Medulla oblongata (tissue), 1 donor: ENCODE results near the gene MROH7.

Experiments
- DNase-seq: peaks from one replicate; pipeline ENCODE4 v3.0.0-alpha.2; 2015; ENCODE audit errors: extremely low spot score

Gene MROH7

DNA sequence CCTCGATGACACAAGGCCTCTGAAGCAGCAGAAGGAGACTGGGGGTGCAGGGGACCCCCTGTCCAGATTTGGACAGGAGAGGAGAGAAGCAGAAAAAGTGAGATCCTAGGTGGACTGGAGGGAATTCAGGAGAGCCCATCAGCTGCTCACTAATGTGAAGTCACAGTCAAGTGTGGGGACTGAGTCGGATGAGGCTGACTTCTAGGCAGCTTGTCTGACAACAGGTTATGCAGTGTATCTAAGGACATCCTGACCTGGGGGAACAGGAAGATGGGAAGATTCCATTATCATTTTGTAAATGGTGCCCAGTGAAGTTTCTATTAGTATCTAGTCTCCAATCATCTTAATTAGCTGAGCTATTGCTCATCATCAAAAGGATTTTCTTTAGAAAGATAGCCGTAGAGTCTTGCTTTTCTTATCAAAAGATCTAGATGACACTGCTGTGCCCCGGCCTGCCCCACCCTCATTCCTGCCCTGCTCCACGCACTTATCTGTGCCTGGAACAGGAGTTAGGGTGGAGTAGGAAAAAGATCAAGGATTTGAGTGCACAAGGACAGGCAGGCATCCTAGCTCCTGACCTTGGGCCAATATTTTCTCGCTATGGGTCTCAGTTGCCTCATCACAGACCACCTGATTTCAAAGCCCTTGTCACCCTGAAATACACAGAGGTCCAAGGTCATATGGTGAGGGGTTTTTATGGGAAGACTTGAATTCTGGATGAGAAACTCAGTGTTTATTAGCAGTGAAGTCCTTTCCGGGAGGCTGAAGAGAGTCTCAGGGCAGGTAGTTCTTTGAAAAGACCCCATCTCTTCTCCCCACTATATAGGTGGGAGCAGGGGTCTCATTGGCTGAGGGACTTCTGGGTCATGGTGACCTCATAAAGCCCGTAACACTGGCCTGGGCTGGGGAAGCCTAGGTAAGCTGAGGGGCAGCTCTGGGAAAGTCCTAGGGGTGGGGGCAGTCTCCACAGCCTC is at the start of gene MROH7:
Gene MROH7, plus strand, starts transcription at position 924 of the 974 bp plus-strand sequence. CDS start 11,141 bp downstream, outside the sequence.
- no peak for DNase-seq

DNA sequence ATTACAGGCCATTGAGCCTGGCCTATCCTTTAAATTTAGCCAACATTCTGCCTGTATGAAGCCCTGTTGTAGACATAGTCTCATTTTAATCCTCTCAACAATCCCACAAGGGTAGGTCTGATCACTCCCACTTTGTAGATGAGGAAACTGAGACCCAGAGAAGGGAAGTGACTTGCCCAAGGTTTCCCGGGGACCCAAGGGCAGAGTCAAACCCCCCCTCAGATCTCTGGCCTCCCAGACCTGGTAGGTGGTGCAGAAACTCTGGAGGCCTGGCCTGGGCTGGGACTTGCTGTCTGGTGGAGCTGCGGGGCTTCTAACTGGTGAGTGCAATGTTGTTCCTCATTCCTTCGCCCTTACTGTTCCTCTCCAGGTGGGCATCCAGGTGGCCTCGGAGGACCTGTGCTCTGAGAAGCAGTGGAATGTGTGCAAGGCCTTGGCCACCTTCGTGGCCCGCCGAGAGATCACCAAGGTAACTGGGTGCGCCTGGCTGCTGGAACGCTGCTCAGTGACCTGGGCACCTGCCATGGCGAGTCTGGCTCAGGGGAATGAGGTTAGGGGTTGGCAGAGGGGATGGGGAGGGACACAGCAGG is 47.9 kb upstream of the MROH7 start:
- DNase-seq, result no peak

DNA sequence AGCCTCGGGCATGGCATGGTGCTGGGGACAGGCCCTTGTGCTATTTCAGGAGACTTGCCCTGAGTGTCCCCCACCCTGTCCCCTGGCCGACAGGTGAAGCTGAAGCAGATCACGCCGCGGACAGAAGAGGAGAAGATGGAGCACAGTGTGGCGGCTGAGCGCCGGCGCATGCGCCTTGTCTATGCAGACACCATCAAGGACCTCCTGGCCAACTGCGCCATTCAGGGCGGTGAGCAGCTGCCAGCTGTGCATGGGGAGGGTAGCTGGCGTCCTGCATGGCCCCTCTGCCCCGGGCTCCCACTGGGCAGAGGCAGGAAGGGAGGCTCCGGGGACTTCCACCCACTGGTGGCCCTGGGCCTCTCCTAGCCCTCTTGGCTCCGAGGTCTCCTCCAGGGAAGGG is 47.1 kb upstream of the MROH7 start:
- DNase-seq, result no peak

DNA sequence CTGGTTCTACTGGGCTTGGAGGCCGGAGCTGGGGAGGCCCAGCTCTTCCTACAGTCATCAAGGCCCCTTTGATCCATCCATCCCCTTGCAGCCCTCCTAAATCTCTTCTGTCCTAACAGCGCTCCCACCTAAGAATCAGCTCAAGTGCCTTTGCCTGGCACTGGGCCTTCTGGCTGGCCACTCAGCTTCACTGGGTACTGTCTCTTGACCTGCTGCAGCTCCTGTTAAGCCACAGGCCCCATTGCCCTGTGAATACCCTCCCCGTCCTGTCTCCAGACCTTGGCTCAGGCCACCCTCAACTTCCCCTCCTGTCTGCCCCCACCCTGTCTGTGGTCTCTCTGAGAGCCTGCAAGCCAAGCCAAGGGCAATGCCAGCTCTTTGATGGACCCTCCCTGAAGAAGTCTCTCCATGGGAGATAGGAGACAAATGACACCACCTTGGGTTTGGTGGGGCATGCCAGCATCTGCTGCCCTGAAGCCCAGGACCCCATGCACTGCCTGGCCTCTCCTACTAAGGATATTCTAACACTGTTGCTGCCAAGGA is 45.6 kb upstream of the MROH7 start:
- DNase-seq, result no peak

DNA sequence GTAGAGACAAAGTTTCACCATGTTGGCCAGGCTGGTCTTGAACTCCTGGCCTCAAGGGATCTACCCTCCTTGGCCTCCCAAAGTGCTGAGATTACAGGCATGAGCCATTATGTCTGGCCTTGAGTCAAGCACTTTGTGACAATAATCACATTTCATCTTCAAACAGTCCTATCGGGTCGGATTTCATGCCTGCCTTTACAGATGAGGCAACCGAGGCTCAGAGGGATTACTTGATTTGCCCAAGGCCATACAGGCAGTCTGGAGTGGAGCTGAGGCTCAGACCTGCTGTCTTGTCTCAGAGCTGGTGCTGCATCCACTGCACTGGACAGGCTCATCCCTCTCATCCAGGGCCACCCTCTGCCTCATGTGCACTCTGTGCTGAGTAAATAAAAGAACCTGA is 44.8 kb upstream of the MROH7 start:
- no peak for DNase-seq

DNA sequence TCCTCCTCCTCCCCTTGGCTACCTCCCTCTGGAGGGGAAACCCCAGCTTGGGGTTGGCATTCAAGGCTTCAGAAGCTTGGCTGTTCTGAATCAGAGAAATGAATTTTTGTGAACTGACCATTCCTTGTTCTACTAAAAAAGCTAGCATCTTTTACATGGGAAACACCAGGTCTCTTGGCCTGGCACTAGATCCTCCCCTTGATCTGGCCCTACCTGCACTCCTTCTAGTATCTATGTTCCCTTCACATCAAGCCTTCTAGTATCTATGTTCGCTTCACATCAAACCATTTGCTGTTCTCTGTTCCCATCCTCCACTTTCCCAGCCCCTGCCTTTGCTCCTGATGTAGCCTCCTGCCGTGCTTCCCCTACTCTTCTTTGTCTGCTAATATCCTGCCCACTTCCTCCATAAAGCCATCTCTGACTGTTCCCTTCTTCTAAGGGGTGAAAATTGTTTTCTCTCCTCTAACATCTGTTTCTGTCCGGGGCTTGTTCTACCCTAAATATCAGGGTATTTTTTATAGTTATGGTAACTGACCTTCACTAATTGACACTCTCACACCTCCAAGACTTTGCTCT is 44.0 kb upstream of the MROH7 start:
- no peak for DNase-seq

DNA sequence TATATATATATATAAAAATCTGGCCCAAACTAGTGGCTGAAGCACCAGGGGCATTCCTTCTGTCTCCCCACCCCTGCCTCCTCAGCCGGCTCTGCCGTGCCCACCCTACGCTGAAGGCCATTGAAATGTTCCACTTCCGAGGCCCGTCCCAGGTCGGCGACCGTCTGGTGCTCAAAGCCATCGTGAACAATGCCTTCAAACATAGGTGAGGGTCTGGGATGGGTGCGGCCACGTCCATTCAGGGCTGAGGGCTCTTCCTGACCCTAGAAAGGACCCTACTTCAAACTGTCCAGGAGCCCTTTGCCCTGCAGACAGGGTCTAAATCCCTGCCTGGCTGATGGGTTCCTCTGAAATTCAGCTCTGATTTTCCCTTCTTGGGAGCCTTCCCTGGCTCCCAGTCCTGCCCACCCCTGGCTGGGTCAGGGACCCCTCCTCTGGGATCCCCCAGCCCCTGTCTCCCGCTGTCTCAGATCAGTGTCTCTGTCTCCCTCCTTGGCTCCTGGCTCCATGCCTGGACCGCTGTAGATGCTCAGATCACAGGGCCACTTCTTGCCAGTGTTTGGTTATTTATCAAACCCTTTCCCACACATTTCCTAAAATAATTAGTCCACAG is 42.3 kb upstream of the MROH7 start:
- DNase-seq, result no peak

DNA sequence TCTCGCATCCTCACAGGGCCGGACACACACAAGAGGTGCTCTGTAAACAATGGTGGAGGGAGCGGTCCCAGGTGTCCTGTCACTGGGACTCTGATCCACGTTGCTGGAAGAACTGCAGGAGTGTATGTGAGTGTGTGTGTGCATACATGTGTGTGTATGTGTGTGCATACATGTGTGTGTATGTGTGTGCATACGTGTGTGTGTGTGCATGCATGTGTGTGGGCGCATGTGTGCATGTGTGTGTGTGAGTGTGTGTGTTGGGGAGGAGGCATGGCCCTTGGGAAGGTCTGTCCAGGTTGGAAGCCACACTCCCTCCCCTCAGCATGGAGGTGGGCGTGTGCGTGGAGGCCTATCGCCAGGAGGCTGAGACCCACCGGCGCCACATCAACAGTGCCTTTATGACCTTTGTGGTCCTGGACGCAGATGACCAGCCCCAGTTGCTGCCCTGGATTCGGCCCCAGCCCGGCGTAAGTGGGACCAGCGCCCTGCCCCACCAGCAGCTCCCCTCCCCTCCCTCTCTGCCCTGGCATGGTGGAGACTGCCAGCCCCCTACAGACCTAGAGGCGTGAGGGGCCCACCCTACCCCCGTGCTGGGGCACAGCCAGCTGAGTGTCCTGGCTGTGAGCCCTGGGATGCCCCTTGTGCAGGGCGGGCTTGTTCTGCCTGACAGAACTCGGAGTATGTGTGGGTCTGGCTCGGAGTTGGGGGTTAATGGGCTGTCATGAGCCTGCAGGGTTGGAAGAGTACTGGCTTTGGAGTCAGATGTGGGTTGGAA is 40.5 kb upstream of the MROH7 start:
- no peak for DNase-seq

DNA sequence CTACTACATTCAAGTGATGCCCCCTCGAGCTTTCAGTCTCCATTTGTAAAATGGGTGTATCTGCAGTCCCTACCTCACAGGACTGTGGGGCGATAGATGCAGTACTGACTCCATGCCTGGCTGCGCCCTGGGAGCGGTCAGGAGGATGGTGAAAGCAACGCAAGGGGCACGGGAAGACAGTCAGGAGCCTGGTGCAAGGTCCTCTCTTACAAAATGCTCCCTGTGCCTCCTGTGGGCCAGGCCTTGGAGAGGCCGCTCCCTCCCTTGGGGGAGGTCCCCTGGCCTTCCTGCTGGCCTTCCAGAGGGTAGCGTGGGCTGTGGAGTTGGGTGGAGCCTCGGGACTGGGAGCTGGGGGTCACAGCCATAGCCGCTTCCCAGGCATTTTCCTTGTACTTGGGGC is 39.9 kb upstream of the MROH7 start:
- DNase-seq, result no peak

DNA sequence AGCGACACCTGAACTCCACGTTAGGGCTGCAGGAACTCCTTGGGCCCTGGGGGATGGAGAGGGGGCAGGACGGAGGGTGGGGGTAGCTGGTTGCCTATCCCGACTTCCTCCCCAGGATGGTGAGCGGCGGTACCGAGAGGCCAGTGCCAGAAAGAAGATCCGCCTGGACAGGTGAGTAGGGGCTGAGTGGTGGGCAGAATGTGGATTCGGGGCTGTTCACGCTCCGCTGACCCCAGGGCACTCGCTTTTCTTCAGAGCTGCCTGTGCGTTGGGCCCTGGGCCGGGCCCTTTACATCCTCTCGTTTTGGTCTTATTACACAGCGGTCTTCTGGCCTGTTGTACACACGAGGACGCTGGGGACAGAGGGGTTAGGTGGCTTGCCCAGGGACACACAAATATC is 39.0 kb upstream of the MROH7 start:
- DNase-seq, result no peak

DNA sequence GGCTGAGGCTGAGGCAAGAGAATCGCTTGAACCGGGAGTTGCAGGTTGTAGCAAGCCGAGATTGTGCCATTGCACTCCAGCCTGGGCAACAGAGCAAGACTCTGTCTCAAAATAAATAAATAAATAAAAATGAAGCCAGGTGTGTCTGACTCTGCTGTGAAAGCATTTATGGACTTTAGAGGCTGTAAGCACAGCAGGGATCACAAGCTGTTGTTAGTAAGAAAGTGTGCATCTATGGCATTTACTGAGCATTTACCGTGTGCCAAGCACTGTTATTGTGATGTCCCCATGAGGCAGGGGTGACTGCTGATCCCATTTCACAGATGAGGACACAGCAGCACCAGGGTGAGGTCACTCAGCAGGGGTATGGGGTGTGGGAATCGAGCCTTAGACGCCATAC is 38.3 kb upstream of the MROH7 start:
- no peak for DNase-seq

DNA sequence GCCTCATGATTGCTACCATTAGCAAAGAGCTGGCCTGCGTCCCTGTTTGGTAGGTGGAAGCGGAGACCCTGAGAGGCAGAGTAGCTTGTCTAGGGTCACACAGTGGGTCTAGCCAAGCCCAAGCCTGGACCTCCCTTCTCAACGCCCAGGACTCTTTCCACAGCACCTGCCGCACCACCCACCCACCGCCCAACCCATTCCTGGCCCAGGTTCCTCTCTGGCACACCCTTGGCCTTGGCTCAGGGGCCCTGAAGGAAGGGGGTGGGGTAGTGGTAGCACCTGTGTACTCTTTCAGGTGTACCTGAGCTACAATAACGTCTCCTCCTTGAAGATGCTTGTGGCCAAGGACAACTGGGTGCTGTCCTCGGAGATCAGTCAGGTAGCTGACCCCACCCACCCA is 37.5 kb upstream of the MROH7 start:
- DNase-seq, result no peak

DNA sequence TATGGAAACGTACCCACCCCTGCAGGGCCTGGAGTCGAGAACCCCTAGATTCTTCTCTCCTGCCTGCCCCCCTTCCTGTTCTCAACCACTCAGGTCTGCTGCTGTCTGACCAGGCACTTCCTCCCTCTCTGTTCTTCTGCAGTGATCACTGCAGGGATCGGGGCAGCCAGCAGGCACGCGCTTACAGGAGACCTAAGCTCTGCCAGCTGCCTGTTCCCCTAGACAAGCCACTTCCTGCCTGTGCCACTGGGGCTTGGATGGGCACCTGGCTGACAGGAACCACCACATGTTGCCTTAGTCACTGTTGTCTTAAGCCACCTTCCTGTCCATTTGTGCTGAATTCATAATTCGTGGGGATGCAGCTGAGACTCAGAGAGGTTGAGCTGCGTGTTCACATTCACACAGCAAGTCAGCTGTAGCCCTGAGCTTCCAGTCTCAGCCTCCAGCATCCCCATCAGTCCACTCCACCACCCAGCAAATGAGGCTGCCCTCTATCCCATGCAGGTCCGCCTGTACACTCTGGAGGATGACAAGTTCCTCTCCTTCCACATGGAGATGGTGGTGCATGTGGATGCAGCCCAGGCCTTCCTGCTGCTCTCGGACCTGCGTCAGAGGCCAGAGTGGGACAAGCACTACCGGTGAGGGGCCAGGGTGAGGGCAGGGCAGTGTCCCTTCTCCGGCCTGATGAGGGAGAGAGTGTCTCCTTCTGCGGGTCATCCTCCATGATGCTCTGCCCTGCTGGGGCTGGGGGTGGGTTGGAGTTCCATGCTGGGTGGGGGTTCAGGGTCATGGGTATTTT is 36.8 kb upstream of the MROH7 start:
- DNase-seq, result no peak

DNA sequence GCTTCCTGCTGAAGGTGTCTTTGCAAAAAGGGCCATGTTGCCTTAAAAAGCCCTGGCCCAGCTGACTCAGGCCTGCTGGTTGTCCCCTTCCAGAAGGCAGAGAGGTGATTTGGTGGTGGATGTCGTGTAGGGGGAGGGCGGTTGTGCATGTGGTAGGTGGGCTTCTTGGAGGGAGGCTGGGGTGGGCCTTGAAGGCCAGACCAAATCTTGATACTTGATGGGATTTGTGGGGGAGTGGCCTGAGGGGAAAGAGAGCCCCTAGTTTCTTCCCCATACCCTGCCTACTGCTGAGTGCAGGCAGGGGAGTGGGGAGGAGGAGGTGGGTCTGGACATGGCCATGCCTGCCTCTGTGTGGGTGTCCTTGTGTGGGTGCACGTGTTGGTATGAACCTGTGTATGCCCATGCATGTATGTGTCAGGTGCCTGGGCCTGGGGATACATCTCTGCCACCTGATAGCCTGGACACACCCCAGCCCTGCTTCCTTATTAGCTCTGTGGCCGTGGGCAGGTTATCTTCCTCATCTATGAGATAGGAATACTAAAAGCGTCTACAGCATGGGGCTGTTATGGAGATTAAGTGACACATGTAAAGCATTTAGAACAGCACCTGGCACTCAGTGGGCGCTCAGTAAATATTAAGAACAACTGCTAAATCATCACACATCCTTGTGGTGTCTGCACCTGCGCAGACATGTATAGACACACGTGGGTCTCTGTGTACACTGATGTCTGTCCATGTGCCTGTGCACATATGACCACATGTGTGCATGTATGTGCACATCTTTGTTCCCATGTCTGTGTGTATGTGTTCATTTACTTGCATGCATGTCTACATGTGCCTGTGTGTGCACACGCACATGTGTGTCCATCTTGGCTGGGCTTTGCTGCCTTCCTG is 35.2 kb upstream of the MROH7 start:
- no peak for DNase-seq

DNA sequence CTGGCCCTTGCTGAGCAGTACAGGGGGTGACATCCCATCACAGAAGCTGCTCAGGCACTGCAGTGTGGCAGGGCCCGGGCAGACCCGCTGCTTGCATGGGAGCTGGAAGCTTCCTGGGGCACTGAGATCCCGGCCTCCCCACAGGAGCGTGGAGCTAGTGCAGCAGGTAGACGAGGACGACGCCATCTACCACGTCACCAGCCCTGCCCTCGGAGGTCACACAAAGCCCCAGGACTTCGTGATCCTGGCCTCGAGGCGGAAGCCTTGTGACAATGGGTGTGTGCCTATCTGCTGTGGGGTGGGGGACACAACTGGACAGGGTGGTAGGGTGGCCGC is 34.6 kb upstream of the MROH7 start:
- no peak for DNase-seq

DNA sequence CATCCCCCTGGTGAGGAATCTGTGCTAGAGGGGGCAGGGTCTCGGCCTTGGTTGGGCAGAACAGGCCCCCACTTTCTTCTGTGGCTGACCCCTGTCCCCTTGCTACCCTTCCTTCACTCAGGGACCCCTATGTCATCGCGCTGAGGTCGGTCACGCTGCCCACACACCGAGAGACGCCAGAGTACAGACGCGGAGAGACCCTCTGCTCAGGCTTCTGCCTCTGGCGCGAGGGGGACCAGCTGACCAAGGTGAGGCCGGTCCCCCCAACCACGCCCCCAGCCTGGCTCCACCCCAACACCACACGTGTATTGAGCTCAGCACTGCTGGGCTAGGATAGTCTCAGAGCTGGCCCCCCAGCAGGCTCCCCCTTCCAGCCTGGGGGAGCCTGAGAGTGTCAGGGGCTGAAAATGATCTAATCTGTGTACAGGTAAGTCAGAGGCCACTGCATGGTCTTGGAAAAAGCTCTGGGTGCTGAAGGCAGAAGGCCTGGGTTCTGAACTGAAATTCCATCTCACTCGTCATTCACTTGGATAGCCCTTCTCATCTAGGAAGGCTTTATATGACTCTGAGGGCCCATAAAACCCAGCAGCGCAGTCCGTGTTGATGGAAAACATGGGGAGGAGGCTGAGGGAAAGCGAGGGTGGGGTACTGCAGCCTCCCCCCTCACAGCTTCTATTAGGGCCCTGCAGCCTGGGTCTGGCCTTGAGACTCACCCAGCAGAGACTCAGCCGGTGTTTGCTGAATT is 33.6 kb upstream of the MROH7 start:
- no peak for DNase-seq

DNA sequence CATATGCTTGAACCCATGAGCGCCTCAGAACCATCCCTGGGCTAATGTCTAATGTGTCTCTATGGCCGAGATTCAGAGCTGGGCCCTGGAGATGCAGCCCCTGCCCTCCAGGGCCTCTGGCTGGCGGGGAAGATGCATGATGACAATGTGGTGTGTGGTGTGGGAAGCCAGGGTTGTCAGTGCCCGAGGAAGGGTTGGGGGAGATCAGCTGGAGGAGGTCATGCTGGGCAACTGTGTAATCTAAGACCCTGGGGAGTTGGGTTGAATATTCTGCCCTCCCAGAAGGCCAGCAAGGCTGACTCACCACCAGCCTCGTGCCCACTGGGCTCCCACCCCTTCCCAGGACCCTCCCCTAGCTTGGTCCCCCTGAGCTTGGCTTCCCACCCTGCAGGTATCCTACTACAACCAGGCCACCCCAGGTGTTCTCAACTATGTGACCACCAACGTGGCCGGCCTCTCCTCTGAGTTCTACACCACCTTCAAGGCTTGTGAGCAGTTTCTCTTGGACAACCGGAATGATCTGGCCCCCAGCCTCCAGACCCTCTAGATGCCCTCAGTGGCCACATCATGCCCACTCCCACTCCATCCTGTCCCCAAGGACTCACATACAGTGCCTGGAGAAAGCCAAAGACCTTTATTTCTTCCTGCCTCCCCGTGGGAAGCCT is 32.9 kb upstream of the MROH7 start:
- DNase-seq, result no peak

DNA sequence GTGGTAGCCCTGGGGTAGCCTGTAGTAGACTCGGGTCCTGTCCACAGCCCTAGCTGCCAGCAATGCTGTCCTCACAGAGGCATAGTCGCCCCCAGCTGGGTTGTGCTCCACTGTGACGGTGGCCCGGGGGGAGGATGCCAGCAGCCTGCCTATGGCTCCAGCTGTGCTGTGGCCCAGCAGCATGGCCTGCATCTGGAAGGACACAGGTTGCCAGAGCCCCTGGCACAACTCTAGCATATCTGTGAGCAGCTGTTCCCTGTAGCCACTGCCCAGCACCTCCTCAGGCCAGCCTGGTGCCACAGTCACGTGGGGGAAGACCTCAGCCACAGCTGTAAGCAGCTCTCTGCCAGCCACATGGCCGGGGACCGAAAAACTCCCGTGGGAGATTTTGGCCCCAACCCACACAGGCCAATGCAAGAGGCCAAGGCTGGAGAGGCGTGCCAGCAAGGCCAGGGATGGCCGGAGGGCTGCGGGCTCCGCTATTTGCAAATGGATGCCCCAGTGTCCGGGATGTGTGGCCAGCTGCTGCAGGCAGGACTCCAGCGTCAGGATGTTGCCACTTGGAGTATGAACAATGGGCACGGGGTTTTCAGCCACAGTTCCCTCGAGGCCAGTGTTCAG is 32.2 kb upstream of the MROH7 start:
- peak; percentile 18 for DNase-seq
